ENCODE data around the gene PROCA1.
"Not testable (repeated sequence)": the region's sequence is repeated elsewhere in the genome, so short reads cannot be mapped to it uniquely, and the experiment has no call there.

Gene PROCA1

GRCh38 chr17:28728364-28729200, 16.9 kb upstream of the PROCA1 start, which contains the start of gene NEK8:
Gene NEK8 (plus strand): TSS chr17:28728788. CDS start chr17:28728814, 26 bp downstream.
- DNase-seq: peak; percentile 96
- in situ Hi-C loops (cut with MboI; ENCODE audit: low pct_unique_long_range_greater_than_20kb, low sequenced_read_pairs): loop anchor here (25.0 kb wide), 1 partner anchor 384 kb away; no protein-coding TSS in a partner anchor

GRCh38 chr17:28726627-28727491, 15.2 kb upstream of the PROCA1 start:
- peak; percentile 98 for DNase-seq
- in situ Hi-C loops (cut with MboI; ENCODE audit: low pct_unique_long_range_greater_than_20kb, low sequenced_read_pairs): loop anchor here (25.0 kb wide), 1 partner anchor 385 kb away; no protein-coding TSS in a partner anchor

DNA sequence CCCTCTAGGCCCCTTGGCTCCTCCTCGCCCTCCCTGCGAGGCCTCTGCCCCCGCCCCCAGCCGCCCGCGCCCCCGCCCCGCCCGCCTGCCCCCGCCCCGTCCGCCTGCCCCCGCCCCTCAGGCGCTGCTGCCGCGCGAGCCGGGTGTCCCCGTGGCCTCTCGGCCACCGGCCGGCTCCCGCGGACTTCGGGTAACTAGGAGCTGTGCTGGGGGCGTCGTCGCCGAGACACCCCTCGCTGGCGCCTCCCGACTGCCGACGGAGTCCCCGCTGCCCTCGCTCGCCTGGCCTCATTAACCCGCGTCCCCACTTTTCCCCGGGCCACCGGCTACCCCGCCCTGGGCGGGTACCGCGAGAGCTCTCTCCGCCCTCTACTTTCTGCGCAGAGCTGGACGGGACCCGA, 14.5 kb upstream of the PROCA1 start, which contains the start of gene TLCD1:
Gene TLCD1, minus strand, starts transcription at position 8 of the 401 bp plus-strand sequence. CDS start 136 bp downstream, outside the sequence.
- in situ Hi-C loops (cut with MboI; ENCODE audit: low pct_unique_long_range_greater_than_20kb, low sequenced_read_pairs): loop anchor here (25.0 kb wide), 1 partner anchor 386 kb away; no protein-coding TSS in a partner anchor
- DNase-seq: peak; percentile 82

DNA sequence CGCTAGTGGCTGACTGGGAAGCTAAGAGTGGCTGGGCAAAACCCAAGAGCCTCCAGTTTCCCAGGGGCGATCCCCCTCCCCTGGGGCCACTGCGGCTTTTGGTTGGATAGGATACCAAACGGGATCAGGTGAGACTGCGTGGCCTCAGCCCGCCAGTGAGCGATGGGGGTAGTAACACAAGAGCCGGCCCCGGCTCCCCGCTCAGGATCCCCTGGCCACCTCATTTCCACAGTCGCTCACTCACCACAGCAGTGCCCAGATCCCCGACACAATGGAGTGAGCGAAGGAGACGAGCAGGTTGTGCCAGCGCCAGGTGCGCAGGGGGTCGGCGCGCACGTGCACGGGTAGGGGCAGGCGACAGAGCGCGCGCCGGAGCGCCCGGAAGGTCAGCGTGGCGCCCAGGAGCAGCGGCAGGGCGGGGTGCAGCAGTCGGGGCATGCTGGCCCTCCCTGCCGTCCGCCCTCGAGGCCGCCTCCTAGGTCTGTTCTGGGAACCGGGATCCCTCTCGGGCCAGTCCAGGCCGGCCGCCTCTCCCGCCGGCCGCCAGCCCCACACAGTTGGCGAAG, 14.1 kb upstream of the PROCA1 start:
- in situ Hi-C loops (cut with MboI; ENCODE audit: low pct_unique_long_range_greater_than_20kb, low sequenced_read_pairs): loop anchor here (25.0 kb wide), 1 partner anchor 387 kb away; no protein-coding TSS in a partner anchor
- peak; percentile 76 for DNase-seq

GRCh38 chr17:28725166-28725659, 13.5 kb upstream of the PROCA1 start:
- peak; percentile 75 for DNase-seq
- in situ Hi-C loops (cut with MboI; ENCODE audit: low pct_unique_long_range_greater_than_20kb, low sequenced_read_pairs): loop anchor here (25.0 kb wide), 1 partner anchor 387 kb away; no protein-coding TSS in a partner anchor

GRCh38 chr17:28724500-28725165, 12.9 kb upstream of the PROCA1 start:
- in situ Hi-C loops (cut with MboI; ENCODE audit: low pct_unique_long_range_greater_than_20kb, low sequenced_read_pairs): loop anchor here (25.0 kb wide), 1 partner anchor 388 kb away; no protein-coding TSS in a partner anchor
- no peak for DNase-seq

GRCh38 chr17:28723836-28724499, 12.3 kb upstream of the PROCA1 start:
- in situ Hi-C loops (cut with MboI; ENCODE audit: low pct_unique_long_range_greater_than_20kb, low sequenced_read_pairs): not testable (repeated sequence)
- DNase-seq: peak; percentile 16

DNA sequence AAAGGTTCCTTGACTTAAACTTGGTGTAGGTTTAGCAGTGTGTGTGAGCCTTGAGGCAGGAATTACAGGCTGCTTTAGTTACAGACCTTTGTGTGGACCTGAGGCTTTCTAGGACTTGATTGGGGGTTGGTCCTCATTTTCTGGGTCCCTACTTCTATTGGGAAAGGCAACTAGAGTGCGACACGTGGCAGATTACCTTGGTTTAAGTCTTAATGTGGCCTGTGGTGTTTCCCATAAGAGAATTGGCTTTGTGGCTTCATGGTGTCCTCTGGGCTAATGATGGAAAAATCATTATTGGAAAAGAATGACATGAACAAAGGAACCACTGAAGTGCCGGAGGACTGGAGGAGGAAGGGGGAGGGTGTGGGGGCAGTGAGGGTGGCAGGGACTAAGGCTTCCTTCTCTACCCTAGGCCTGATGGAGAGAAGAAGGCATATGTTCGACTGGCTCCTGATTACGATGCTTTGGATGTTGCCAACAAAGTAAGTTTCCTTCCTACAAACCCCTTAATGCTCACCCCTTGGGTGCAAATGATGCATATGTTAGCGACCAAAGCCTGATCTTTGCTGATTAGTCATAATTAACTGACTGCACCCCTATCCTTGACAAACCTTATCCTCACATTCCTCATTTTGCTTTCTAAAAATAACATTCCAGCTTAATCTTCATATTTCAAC, 11.6 kb upstream of the PROCA1 start:
- DNase-seq: no peak
- in situ Hi-C loops (cut with MboI; ENCODE audit: low pct_unique_long_range_greater_than_20kb, low sequenced_read_pairs): no loop called here

GRCh38 chr17:28722417-28723158, 10.9 kb upstream of the PROCA1 start:
- no peak for DNase-seq
- in situ Hi-C loops (cut with MboI; ENCODE audit: low pct_unique_long_range_greater_than_20kb, low sequenced_read_pairs): no loop called here

GRCh38 chr17:28720997-28721329, 9.3 kb upstream of the PROCA1 start:
- in situ Hi-C loops (cut with MboI; ENCODE audit: low pct_unique_long_range_greater_than_20kb, low sequenced_read_pairs): not testable (repeated sequence)
- DNase-seq: peak; percentile 19

- peak; percentile 48 for DNase-seq
- in situ Hi-C loops (cut with MboI; ENCODE audit: low pct_unique_long_range_greater_than_20kb, low sequenced_read_pairs): no loop called here
Measured at GRCh38 chr17:28720247-28720996, 8.7 kb upstream of the PROCA1 start.

- in situ Hi-C loops (cut with MboI; ENCODE audit: low pct_unique_long_range_greater_than_20kb, low sequenced_read_pairs): no loop called here
Measured at GRCh38 chr17:28719021-28719433, 7.3 kb upstream of the PROCA1 start.

DNA sequence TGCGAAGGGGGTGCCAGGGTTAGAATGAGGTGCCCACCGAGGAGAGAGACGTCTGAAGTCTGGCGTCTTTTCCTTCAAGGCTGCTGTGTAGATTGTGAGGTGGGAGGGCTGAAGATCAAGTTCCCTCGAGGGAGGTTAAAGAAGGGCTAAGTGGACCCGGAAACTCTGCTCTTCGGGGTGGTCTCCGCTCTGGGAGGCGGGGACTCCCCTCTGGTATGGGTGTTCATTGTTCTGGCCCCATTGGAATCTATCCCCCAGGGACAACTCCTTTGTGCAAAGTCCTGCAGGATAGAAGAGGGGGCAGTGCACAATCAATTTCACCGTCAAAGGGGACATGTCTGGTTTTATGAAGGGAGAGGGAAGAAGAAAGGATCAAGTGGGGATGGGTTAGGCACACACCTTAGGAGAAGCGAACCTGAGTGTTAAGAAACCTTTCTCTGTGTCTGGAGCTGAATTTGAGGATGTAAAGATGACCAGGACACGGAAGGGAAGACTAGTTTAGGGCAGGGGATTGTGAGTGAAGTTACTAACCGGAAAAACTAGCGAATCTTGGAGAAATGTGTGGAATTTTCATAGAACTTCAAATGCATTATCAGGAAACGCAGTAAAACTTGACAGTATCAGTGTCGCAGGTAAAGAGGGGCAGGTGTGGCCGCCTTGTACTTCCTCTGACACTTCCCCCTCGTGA, 6.8 kb upstream of the PROCA1 start:
- no peak for DNase-seq
- in situ Hi-C loops (cut with MboI; ENCODE audit: low pct_unique_long_range_greater_than_20kb, low sequenced_read_pairs): no loop called here

More at GRCh38 chr17:28719021-28719433, 7.3 kb upstream of the PROCA1 start:
- no peak for DNase-seq

GRCh38 chr17:28717578-28718332, 6.1 kb upstream of the PROCA1 start, which contains the start of gene RAB34:
Gene RAB34 (minus strand): TSS chr17:28717868. CDS start chr17:28717266, 602 bp downstream.
- no peak for DNase-seq
- in situ Hi-C loops (cut with MboI; ENCODE audit: low pct_unique_long_range_greater_than_20kb, low sequenced_read_pairs): no loop called here

Measured in KBM-7 (cell line).